PC-3 (cell line): ENCODE measurements around the gene SERPINA5. TPM values are rescaled to one million over a fixed set of nuclear protein-coding genes. Genes with fewer than 3 reads are reported as not detected.
A peak's percentile ranks its signal among the peaks of the same experiment; 100 is the strongest.

Experiments used
- ATAC-seq: fragments of 200-7000 bp; cut with Tn5 transposase; 2 replicates; pipeline ENCODE4 v1.9.1; 2020; ENCODE audit warnings: mild to moderate bottlenecking, moderate library complexity
- BruUV-seq: library from RNA; stranded (reverse); fragments of 400-500 nt; replicated peaks from 2 replicates; lab custom pipeline; 2021; lab: Mats Ljungman, UMichigan
- CTCF ChIA-PET: fragments of 300-600 bp; sonication (Branson Sonifier 250); formaldehyde crosslinking; loops from one replicate; lab custom pipeline; 2022; ENCODE audit warnings: antibody characterized with exemption; lab: Charles Lee
- POLR2A ChIA-PET: fragments of 300-600 bp; sonication (Branson Sonifier 250); formaldehyde crosslinking; loops from one replicate; lab custom pipeline; 2022; ENCODE audit warnings: antibody characterized with exemption; ENCODE audit not compliant: unreplicated experiment; lab: Charles Lee
- DNase-seq: peaks from one replicate; pipeline ENCODE4 v3.0.0-alpha.2; 2015
- H2AFZ ChIP-seq: fragments of 300-600 bp; sonication (generic); 2 replicates; pipeline ENCODE4 v1.6.0; 2016; ENCODE audit warnings: antibody characterized with exemption, low read length
- H3F3A ChIP-seq: fragments of 300-600 bp; sonication (generic); one replicate; pipeline ENCODE4 v1.6.0; 2017; ENCODE audit warnings: antibody characterized with exemption, low read length, control low read depth, mild to moderate bottlenecking; ENCODE audit not compliant: unreplicated experiment
- H3K27ac ChIP-seq: fragments of 300-600 bp; sonication (generic); 2 replicates; pipeline ENCODE4 v1.5.1; 2016; ENCODE audit warnings: mild to moderate bottlenecking, low read length
- H3K27me3 ChIP-seq: fragments of 300-600 bp; sonication (generic); 2 replicates; pipeline ENCODE4 v1.6.1; 2016; ENCODE audit warnings: low read length, mixed read lengths
- H3K36me3 ChIP-seq: fragments of 300-600 bp; sonication (generic); 2 replicates; pipeline ENCODE4 v1.6.1; 2016; ENCODE audit warnings: low read depth, mixed run types, low read length, mixed read lengths
- H3K4me1 ChIP-seq: fragments of 300-600 bp; sonication (generic); 2 replicates; pipeline ENCODE4 v1.5.1; 2016; ENCODE audit warnings: low read length; ENCODE audit not compliant: insufficient read depth
- H3K4me2 ChIP-seq: fragments of 300-600 bp; sonication (generic); 2 replicates; pipeline ENCODE4 v1.6.0; 2016; ENCODE audit warnings: low read length
- H3K4me3 ChIP-seq: fragments of 300-600 bp; sonication (generic); 2 replicates; pipeline ENCODE4 v1.5.1; 2016; ENCODE audit warnings: mild to moderate bottlenecking, low read length, mixed read lengths
- H3K79me2 ChIP-seq: fragments of 300-600 bp; sonication (generic); 2 replicates; pipeline ENCODE4 v1.6.1; 2017; ENCODE audit warnings: low read length, mixed read lengths
- H3K9ac ChIP-seq: fragments of 300-600 bp; sonication (generic); 2 replicates; pipeline ENCODE4 v1.6.0; 2016; ENCODE audit warnings: mild to moderate bottlenecking, low read length
- H3K9me2 ChIP-seq: fragments of 300-600 bp; sonication (generic); replicated peaks from 2 replicates; pipeline ENCODE4 v1.6.1; 2016; ENCODE audit warnings: mixed run types, low read length, mixed read lengths
- H3K9me3 ChIP-seq: fragments of 300-600 bp; sonication (generic); 2 replicates; pipeline ENCODE4 v1.6.1; 2016; ENCODE audit warnings: low read length, mixed read lengths
- H4K20me1 ChIP-seq: fragments of 300-600 bp; sonication (generic); 2 replicates; pipeline ENCODE4 v1.6.1; 2016; ENCODE audit warnings: low read length, mixed read lengths
- EZH2 ChIP-seq: fragments of 300-600 bp; sonication (generic); IDR thresholded peaks from one replicate; pipeline ENCODE4 v1.6.1; 2017; ENCODE audit warnings: antibody characterized with exemption, mild to moderate bottlenecking, low read length; ENCODE audit not compliant: unreplicated experiment
- EZH2phosphoT487 ChIP-seq: fragments of 300-600 bp; sonication (generic); IDR thresholded peaks from 2 replicates; pipeline ENCODE4 v1.6.1; 2018; ENCODE audit warnings: mild to moderate bottlenecking, antibody characterized with exemption, low read length, borderline replicate concordance
- intact Hi-C: fragments of 100-400 bp; cut with micrococcal nuclease; formaldehyde crosslinking; loops from 2 replicates; pipeline ENCODE4 v1.9.0; 2023
- total RNA-seq: library from RNA; depleted of rRNA; stranded (reverse); fragments of >200 nt; gene quantifications from 2 replicates; pipeline ENCODE4 v1.2.3, GENCODE V29; 2014
- TF ChIP-seq, protein P1 (sequence below): fragments of 300-600 bp; sonication (generic); conservative IDR thresholded peaks from 2 replicates; pipeline ENCODE4 v1.5.1; 2017; ENCODE audit warnings: antibody characterized with exemption, low read depth, mild to moderate bottlenecking, low read length

The SERPINA5 gene
- total RNA-seq, 1 experiment from 2014 or later = not detected

DNA sequence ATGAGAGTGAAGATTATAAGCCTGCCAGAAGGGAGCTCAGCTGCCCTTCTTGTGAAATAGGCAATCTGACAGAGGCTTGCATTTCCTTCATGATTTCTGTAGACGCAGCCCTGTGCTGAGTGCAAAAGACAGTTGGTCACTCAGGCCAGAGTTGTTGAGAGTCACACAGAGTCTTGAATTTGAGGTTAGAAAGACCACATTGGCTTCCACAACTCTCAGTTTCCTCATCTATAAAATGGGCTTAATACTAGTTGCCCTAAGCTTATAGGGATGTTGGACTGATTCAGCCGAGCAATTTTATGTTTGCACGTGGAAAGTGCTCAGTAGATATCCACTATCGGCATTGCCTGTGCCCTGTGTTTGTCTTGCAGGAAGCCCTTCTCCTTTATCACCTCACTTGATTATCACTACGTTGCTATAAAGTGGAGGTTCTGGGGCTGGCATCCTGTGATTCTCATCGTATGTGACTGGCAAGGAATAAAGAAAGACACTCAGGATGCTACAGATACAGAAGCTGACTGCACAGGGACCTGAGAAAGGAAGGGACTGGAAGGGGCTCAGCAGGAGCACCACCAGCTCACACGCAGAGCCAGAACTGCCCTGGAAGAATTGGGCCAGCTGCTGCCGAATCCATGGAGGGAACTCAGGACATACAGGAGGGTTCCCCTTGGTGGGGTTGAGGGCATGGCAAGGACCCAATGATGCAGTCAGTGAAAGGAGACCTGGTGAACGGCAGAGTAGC, 39.8 kb upstream of the SERPINA5 start:
- Histone ChIP-seq H3K36me3 (no peaks in the 10 kb centered on the region), H3K4me2 (no peak overlapping the region), H3K27ac (no peak overlapping the region), H3K9me3 (no peaks in the 10 kb centered on the region), H3K4me3 (no peak overlapping the region), H3K4me1 (no peaks in the 10 kb centered on the region), H3F3A (no peaks in the 10 kb centered on the region), H3K9me2 (no peaks in the 10 kb centered on the region), H3K79me2 (no peaks in the 10 kb centered on the region), H3K27me3 (no peaks in the 10 kb centered on the region), H3K9ac (no peak overlapping the region), H4K20me1 (no peaks in the 10 kb centered on the region), H2AFZ (no peak overlapping the region)
- POLR2A ChIA-PET = no interaction called here
- no TSS peak for BruUV-seq
- no peak for DNase-seq
- CTCF ChIA-PET = no interaction called here
- intact Hi-C loops = no loop called here
- ATAC-seq = no peak
- TF ChIP-seq EZH2 (no peak), EZH2phosphoT487 (no peak)
- TF ChIP-seq, protein P1, sequence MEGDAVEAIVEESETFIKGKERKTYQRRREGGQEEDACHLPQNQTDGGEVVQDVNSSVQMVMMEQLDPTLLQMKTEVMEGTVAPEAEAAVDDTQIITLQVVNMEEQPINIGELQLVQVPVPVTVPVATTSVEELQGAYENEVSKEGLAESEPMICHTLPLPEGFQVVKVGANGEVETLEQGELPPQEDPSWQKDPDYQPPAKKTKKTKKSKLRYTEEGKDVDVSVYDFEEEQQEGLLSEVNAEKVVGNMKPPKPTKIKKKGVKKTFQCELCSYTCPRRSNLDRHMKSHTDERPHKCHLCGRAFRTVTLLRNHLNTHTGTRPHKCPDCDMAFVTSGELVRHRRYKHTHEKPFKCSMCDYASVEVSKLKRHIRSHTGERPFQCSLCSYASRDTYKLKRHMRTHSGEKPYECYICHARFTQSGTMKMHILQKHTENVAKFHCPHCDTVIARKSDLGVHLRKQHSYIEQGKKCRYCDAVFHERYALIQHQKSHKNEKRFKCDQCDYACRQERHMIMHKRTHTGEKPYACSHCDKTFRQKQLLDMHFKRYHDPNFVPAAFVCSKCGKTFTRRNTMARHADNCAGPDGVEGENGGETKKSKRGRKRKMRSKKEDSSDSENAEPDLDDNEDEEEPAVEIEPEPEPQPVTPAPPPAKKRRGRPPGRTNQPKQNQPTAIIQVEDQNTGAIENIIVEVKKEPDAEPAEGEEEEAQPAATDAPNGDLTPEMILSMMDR = no peak

DNA sequence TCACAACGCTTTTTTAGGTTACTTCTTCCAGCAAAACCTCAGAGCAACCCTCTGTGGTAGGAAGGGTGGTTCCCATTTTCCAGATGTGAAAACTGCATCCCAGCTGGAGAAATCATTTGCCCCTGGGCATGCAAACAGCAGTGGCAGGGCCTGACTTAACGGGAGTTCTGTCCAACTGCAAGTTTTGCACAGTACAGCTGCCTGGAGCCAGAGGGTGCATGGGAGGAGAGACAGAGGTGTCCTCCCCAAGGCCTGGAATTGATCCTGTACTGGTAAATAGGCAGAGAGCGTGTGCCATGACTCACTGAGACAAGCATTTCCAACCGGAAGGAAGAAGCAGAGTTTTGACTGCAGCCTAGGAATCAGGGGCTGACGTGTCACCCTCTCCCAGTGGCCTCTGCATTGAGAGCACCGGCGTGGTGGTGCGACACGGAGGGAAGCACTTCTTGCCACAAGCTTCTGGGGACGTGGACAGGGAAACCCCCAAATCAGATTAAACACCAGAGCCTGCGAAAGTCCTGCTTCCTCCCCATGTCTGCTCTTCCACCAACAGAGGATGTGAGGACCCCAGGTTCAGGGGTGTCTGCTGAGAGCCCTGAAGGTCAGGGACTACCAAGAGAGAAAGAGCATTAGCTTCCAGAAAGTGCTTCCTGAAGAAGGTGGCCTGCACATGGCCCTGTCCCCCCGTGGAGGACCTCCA, 39.0 kb upstream of the SERPINA5 start:
- Histone ChIP-seq H3K9ac (no peak overlapping the region), H3K4me1 (no peaks in the 10 kb centered on the region), H2AFZ (no peak overlapping the region), H3K79me2 (no peaks in the 10 kb centered on the region), H3K27ac (no peak overlapping the region), H3K4me3 (no peak overlapping the region), H3K27me3 (no peaks in the 10 kb centered on the region), H4K20me1 (no peaks in the 10 kb centered on the region), H3F3A (no peaks in the 10 kb centered on the region), H3K9me3 (no peaks in the 10 kb centered on the region), H3K36me3 (no peaks in the 10 kb centered on the region), H3K9me2 (no peaks in the 10 kb centered on the region), H3K4me2 (no peak overlapping the region)
- ATAC-seq (no peak), DNase-seq (peak; percentile 27)
- intact Hi-C loops = no loop called here
- no TSS peak for BruUV-seq
- TF ChIP-seq, protein P1 = no peak
- TF ChIP-seq EZH2 (no peak), EZH2phosphoT487 (no peak)
- ChIA-PET POLR2A (no interaction called here), CTCF (no interaction called here)
